ENCODE measurements around the gene INPP5D.

DNA sequence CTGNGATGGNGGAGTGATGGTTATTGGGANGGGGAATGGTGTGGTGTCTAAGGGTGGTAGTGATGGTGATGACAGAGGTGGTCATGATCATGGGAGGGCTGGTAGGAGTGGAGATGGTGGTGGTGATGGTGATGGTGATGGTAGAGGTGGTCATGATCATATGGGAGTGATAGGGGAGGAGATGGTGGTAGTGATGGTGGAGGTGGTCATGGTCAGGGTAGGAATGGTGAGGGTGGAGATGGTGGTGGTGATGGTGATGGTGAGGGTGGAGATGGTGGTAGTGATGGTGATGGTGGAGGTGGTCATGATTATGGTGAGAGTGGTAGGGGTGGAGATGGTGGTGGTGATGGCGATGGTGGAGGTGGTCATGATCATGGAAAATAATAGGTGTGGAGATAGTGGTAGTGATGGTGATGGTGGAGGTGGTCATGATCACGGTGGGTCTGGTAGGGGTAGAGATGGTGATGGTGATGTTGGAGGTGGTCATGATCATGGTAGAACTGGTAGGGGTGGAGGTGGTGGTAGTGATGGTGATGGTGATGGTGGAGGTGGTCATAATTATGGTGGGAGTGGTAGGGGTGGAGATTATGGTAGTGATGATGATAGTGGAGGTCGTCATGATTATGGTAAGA, 83.7 kb downstream of the INPP5D start:
- TF ChIP-seq, protein P1, sequence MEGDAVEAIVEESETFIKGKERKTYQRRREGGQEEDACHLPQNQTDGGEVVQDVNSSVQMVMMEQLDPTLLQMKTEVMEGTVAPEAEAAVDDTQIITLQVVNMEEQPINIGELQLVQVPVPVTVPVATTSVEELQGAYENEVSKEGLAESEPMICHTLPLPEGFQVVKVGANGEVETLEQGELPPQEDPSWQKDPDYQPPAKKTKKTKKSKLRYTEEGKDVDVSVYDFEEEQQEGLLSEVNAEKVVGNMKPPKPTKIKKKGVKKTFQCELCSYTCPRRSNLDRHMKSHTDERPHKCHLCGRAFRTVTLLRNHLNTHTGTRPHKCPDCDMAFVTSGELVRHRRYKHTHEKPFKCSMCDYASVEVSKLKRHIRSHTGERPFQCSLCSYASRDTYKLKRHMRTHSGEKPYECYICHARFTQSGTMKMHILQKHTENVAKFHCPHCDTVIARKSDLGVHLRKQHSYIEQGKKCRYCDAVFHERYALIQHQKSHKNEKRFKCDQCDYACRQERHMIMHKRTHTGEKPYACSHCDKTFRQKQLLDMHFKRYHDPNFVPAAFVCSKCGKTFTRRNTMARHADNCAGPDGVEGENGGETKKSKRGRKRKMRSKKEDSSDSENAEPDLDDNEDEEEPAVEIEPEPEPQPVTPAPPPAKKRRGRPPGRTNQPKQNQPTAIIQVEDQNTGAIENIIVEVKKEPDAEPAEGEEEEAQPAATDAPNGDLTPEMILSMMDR (IDR thresholded peaks at IDR 0.05; ENCODE audit: control extremely low read depth in 1 of 3, insufficient read depth in 1 of 3, low read depth in 1 of 3, low read length in 3 of 3) = no peak
- TF ChIP-seq SP1 (IDR thresholded peaks at IDR 0.05; ENCODE audit: low read depth, low read length) (no peak), MAFK (IDR thresholded peaks at IDR 0.05; ENCODE audit: low read depth, low read length) (no peak), SUZ12 (IDR thresholded peaks at IDR 0.05; ENCODE audit: low read length) (no peak), NRF1 (IDR thresholded peaks at IDR 0.05; ENCODE audit: low read depth, low read length) (no peak), KDM4A (IDR thresholded peaks at IDR 0.05; ENCODE audit: low read depth, low read length, severe bottlenecking) (no peak), EP300 (IDR thresholded peaks at IDR 0.05; ENCODE audit: borderline replicate concordance in 1 of 2, low read depth in 2 of 2, low read length in 2 of 2) (no peak), POLR2AphosphoS5 (IDR thresholded peaks at IDR 0.05; ENCODE audit: low read depth, low read length) (no peak), YY1 (IDR thresholded peaks at IDR 0.05; ENCODE audit: low read depth, low read length) (no peak), POLR2A (IDR thresholded peaks at IDR 0.05; ENCODE audit: control extremely low read depth in 1 of 2, low read depth in 2 of 2, low read length in 2 of 2) (no peak), RFX5 (IDR thresholded peaks at IDR 0.05; ENCODE audit: borderline replicate concordance, low read depth, low read length) (no peak)
- TF ChIP-seq, protein P2, sequence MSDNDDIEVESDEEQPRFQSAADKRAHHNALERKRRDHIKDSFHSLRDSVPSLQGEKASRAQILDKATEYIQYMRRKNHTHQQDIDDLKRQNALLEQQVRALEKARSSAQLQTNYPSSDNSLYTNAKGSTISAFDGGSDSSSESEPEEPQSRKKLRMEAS (IDR thresholded peaks at IDR 0.05) = no peak

All from H1 (cell line).